NCI-H1417 (cell line): ENCODE results near the gene MRPL24.

Experiments
- DNase-seq, 3 experiments: peaks; one replicate each; lab custom pipeline; 2025; lab: John Stamatoyannopoulos, UW

Gene MRPL24

GRCh38 chr1:156709757-156710489, 31.0 kb downstream of the MRPL24 start:
- peak; percentile 7 to 35 (median 34) for DNase-seq

- DNase-seq, result no peak
Observed at GRCh38 chr1:156709031-156709430, 31.9 kb downstream of the MRPL24 start.

GRCh38 chr1:156708218-156708661, 32.6 kb downstream of the MRPL24 start:
- no peak for DNase-seq

DNA sequence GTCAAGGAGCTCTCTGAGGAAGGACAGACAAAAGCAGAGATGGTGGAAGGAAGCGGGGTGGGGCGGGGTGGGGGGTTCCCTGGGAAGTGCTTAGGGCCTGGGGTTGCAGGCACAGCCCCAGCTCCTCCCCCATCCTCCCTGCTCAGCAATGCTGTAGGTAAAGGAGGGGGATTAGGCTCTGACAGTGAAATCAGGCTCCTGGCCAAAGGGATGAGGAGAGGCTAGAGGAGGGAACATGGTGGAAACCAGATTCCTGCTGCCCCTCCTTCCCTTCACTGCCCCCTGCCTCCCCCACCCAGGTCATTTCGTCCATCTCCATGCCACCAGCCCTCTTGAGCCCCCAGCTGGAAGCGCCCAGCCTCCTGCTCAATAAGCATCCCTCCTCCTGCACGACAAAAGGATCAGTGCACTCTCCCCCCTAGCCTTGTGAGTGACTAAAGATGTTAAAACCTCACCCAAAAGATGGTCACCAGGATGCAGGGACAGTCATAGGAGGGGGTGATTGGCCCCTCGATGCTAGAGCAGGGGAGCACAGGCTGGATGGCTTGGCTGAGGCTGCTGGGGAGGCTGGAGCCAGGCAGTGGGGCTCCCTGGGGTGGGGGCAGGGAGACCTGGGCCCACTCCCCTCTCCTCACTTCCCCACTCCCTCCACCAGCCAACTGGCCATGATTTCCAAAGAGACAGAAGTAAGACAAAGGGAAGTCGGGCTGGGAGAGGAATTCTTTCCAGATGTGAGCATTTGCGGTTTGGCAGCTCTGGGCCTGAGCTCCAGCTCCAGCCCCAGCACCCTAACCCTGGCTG, 33.3 kb downstream of the MRPL24 start:
- peak in 1 of 3 experiments; percentile 17 for DNase-seq

GRCh38 chr1:156706657-156707416, 34.1 kb downstream of the MRPL24 start:
- peak in 1 of 3 experiments; percentile 73 for DNase-seq

DNA sequence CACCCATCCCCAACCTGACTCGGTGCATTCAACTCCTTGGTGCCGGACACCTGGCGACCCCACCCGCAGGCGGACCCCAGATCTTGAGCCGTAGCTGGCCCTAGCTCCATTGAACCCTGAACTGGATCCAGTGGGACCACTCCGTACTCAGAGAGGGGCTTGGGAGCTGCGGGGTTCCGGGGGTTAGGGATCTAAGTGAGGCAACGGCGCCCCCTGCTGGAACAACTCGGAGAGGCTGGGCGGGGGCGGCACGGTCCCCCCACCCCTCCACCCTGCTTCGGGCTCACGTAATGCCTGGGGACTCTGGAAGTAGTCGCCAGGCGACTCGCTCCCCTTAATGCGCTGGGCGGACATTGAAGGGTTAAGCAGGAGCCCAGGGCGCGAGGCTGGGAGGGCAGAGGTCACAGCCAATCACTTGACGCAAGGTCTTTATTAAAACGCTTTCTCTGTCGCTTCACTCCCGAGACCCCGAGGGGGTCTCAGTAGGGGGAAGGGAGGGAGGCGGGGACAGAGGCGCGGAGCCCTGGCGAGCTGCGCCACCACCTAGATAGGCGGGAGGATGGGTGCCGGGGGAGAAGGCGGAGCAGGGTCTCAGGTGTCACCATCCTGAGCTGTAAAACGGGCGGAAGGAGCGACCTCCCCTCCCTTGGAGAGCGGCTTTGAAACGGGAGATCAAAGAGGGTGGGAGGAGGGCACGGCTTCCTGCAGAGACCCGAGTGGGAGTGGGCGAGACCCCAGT, 34.8 kb downstream of the MRPL24 start:
- peak; percentile 75 to 88 (median 80) for DNase-seq

GRCh38 chr1:156705321-156705917, 35.5 kb downstream of the MRPL24 start, which contains the start of gene CRABP2:
Gene CRABP2, minus strand, starts transcription at chr1:156705583. Its CDS starts 137 bp downstream, at chr1:156705446.
- DNase-seq, result peak; percentile 75 to 80 (median 77)

- DNase-seq, result peak in 2 of 3 experiments; percentile 28 to 55
Observed at GRCh38 chr1:156704930-156705320, 36.0 kb downstream of the MRPL24 start.

DNA sequence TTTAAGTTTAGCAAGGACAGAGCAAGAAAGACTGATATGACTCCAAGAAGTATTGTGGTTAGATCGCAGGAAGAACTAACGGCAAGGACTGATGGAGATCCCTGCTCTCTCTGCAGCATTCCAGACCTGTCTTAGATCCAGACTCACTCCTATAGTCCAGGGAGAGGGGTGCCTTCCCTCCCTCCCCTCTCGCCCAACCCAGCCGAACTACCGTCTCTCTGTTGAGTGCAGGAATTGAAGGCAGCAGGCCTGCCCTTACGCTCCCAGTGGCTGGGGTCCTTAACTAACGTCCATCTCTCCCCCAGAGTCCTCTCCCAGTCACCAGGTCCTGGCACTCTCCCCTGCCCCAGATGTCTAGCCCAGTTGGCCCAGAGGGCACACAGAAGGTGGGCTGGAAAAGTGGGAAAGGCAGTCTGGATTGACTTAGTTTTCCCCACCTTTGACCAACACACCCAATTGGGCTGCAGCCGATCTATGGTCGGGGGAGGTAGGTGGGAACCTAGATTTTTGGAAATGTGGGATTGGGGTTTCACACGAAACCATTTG, 36.6 kb downstream of the MRPL24 start:
- peak in 2 of 3 experiments; percentile 10 to 39 for DNase-seq

- peak in 2 of 3 experiments; percentile 38 to 67 for DNase-seq
Observed at GRCh38 chr1:156703741-156704140, 37.1 kb downstream of the MRPL24 start.

- DNase-seq, result no peak
Observed at GRCh38 chr1:156703336-156703735, 37.6 kb downstream of the MRPL24 start.

DNA sequence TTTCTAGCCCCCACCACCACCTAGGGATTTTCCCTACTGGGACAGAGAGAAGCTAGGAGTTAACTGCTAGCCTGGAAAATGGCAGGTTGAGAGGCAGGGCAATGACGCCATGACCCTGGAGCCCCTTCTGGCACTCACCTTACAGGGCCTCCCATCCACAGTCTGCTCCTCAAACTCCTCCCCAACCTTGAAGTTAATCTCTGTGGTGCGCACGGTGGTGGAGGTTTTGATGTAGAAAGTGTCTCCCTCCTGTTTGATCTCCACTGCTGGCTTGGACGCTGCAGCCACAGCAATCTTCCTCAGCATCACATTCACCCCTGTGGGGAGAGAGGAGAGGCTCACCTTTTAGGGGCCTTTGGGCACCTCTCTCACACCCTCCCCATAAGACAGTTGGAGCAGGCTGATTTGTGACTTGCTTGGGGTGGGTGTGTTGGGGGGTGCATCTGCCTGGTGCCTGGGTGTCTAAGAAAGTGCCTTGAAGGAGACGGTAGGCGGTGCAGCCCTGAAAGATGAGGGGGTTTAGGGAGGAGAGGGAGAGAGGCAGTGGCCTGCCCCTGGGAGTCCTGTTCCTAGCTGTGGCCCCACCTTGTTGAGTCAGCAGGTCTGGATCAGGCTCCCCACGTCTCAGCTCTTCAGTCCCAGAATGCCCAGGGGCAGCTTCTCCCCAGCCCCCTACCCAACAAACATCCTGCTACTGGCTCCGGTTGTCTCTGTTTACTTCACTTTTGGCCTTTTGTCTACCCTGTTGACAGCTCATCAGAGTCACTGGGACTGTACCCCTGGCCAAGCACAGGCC, 40.0 kb downstream of the MRPL24 start:
- DNase-seq, result no peak

DNA sequence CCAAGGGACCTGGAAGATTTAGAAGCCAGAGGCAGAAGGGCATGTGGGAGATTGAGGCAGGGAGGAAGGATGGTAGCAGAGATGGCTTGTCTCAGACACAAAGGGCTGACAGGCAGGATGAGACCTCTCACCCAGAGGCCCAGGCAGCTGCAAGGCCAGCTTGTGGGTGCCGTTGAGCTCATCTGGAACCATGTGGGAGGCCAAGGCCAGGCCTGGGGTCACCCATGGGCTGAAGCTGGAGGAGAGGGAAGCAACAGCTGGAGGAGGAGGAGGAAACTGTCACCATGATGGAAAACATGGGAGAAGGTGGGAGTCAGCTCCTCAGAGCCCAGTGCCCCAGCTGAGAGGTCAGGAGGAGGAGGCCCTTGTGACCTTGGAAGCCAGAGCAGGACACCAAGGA, 41.9 kb downstream of the MRPL24 start:
- no peak for DNase-seq

GRCh38 chr1:156697481-156697880, 43.4 kb downstream of the MRPL24 start:
- peak; percentile 5 to 97 (median 53) for DNase-seq

GRCh38 chr1:156696755-156697154, 44.1 kb downstream of the MRPL24 start:
- no peak for DNase-seq

DNA sequence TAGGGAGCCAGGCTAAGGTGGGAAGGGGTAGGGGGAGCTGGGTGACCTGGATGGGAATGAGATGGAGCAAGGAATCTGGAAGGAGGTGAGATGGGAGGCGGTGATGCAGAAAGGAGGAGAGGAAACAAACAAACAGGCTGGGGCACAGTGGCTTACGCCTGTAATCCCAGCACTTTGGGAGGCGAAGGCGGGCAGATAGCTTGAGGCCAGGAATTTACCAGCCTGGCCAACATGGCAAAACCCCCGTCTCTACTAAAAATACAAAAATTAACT, 46.3 kb downstream of the MRPL24 start:
- no peak for DNase-seq

- peak in 1 of 3 experiments; percentile 70 for DNase-seq
Observed at GRCh38 chr1:156693848-156694689, 46.8 kb downstream of the MRPL24 start.

- DNase-seq, result peak; percentile 77 to 98 (median 89)
Observed at GRCh38 chr1:156692925-156693847, 47.7 kb downstream of the MRPL24 start.
